22Rv1 (cell line): ENCODE measurements around the gene CD22.

Experiments used
- ZFX ChIP-seq: fragments of 450-650 bp; IDR thresholded peaks from 2 replicates; pipeline ENCODE4 v1.6.1; 2017; ENCODE audit warnings: antibody characterized with exemption, borderline replicate concordance
- TF ChIP-seq, protein P1 (sequence below): fragments of 450-650 bp; IDR thresholded peaks from 2 replicates; pipeline ENCODE4 v1.5.1; 2017; ENCODE audit warnings: mild to moderate bottlenecking

DNA sequence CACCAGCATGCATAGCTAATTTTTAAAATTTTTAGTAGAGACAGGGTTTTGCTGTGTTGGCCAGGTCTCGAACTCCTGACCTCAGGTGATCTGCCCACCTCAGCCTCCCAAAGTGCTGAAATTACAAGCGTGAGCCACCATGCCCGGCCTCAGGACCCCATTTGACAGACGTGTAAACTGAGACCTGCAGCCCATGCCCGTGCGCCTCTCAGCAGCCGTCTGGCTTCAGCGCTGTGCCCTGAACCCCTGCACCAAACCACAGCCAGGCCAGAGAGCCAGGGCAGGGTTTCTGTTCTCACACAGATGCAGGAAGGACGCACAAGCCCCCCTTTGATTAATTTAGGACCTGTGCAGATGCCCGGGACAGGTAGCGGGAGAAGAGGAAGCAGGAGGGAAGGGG is 11.4 kb downstream of the CD22 start:
- TF ChIP-seq, protein P1, sequence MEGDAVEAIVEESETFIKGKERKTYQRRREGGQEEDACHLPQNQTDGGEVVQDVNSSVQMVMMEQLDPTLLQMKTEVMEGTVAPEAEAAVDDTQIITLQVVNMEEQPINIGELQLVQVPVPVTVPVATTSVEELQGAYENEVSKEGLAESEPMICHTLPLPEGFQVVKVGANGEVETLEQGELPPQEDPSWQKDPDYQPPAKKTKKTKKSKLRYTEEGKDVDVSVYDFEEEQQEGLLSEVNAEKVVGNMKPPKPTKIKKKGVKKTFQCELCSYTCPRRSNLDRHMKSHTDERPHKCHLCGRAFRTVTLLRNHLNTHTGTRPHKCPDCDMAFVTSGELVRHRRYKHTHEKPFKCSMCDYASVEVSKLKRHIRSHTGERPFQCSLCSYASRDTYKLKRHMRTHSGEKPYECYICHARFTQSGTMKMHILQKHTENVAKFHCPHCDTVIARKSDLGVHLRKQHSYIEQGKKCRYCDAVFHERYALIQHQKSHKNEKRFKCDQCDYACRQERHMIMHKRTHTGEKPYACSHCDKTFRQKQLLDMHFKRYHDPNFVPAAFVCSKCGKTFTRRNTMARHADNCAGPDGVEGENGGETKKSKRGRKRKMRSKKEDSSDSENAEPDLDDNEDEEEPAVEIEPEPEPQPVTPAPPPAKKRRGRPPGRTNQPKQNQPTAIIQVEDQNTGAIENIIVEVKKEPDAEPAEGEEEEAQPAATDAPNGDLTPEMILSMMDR: no peak
- no peak for TF ChIP-seq ZFX
